OCI-LY7 (cell line): Measurements from ENCODE around the gene ACTL8. TPM values are rescaled to one million over a fixed set of nuclear protein-coding genes. Genes with fewer than 3 reads are reported as not detected.
A peak's percentile ranks its signal among the peaks of the same experiment; 100 is the strongest.

ENCODE experiments used
- BruUV-seq: library from RNA; stranded (reverse); fragments of 400-500 nt; replicated peaks from 2 replicates; lab custom pipeline; 2021; lab: Mats Ljungman, UMichigan
- CTCF ChIA-PET: fragments of 300-600 bp; sonication (Branson Sonifier 250); formaldehyde crosslinking; loops from one replicate; lab custom pipeline; 2022; ENCODE audit warnings: antibody characterized with exemption; ENCODE audit not compliant: unreplicated experiment; lab: Charles Lee
- POLR2A ChIA-PET: fragments of 300-600 bp; sonication (Branson Sonifier 250); formaldehyde crosslinking; loops from one replicate; lab custom pipeline; 2022; ENCODE audit warnings: antibody characterized with exemption; lab: Charles Lee
- DNase-seq: peaks from one replicate; pipeline ENCODE4 v3.0.0-alpha.2; 2015; ENCODE audit warnings: low spot score
- H2AFZ ChIP-seq: fragments of 200-600 bp; sonication (generic), shearing (Covaris generic); 2 replicates; pipeline ENCODE4 v1.6.1; 2014; ENCODE audit warnings: mild to moderate bottlenecking, antibody characterized with exemption, low read length, moderate library complexity
- H3K27ac ChIP-seq: fragments of 200-600 bp; sonication (generic); 2 replicates; pipeline ENCODE4 v1.5.1; 2014; ENCODE audit warnings: mixed run types, low read depth, mild to moderate bottlenecking, moderate library complexity, low read length, inconsistent platforms; ENCODE audit not compliant: poor library complexity, severe bottlenecking
- H3K36me3 ChIP-seq: fragments of 200-600 bp; sonication (generic); 2 replicates; pipeline ENCODE4 v1.6.1; 2014; ENCODE audit warnings: mild to moderate bottlenecking, antibody characterized with exemption, low read length, moderate library complexity, mixed read lengths; ENCODE audit not compliant: insufficient read depth
- H3K4me1 ChIP-seq: fragments of 200-600 bp; sonication (generic); 2 replicates; pipeline ENCODE4 v1.5.1; 2014; ENCODE audit warnings: mild to moderate bottlenecking, low read length; ENCODE audit not compliant: insufficient read depth, poor library complexity, severe bottlenecking
- H3K4me2 ChIP-seq: fragments of 200-600 bp; sonication (generic); 2 replicates; pipeline ENCODE4 v1.6.1; 2014; ENCODE audit warnings: mild to moderate bottlenecking, low read length
- H3K4me3 ChIP-seq: fragments of 200-600 bp; sonication (generic); 2 replicates; pipeline ENCODE4 v1.5.1; 2014; ENCODE audit warnings: mild to moderate bottlenecking, low read depth, low read length; ENCODE audit not compliant: poor library complexity, severe bottlenecking
- H3K79me2 ChIP-seq: fragments of 200-600 bp; sonication (generic); 2 replicates; pipeline ENCODE4 v1.6.1; 2016; ENCODE audit warnings: low read depth, mild to moderate bottlenecking, low read length, moderate library complexity, mixed read lengths; ENCODE audit not compliant: insufficient read depth
- H3K9me2 ChIP-seq: fragments of 200-600 bp; sonication (generic); 2 replicates; pipeline ENCODE4 v1.6.1; 2016; ENCODE audit warnings: mild to moderate bottlenecking, low read length, mixed read lengths; ENCODE audit not compliant: insufficient read depth
- H3K9me3 ChIP-seq: fragments of 200-600 bp; sonication (generic); 2 replicates; pipeline ENCODE4 v1.6.1; 2014; ENCODE audit warnings: mild to moderate bottlenecking, mixed run types, low read length, mixed read lengths
- H4K20me1 ChIP-seq: fragments of 200-600 bp; sonication (generic); 2 replicates; pipeline ENCODE4 v1.6.1; 2014; ENCODE audit warnings: mild to moderate bottlenecking, antibody characterized with exemption, low read length, moderate library complexity, mixed read lengths; ENCODE audit not compliant: insufficient read depth
- CTCF ChIP-seq: fragments of 200-600 bp; sonication (generic); conservative IDR thresholded peaks from 2 replicates; pipeline ENCODE4 v1.5.1; 2014; ENCODE audit warnings: mild to moderate bottlenecking, antibody characterized with exemption, low read length, moderate library complexity, mixed read lengths
- EZH2phosphoT487 ChIP-seq: fragments of 200-600 bp; sonication (generic); IDR thresholded peaks from 2 replicates; pipeline ENCODE4 v1.6.1; 2018; ENCODE audit warnings: low read depth, borderline replicate concordance, mild to moderate bottlenecking, mixed run types, antibody characterized with exemption, low read length, moderate library complexity, mixed read lengths
- intact Hi-C: fragments of 100-400 bp; cut with micrococcal nuclease; formaldehyde crosslinking; loops from one replicate; pipeline ENCODE4 v1.10.0; 2022; ENCODE audit not compliant: unreplicated experiment
- total RNA-seq, 2 experiments: library from RNA; depleted of rRNA in 1 of 2; stranded (reverse); fragments of >200 nt in 1 of 2; shearing (Covaris generic) in 1 of 2; gene quantifications; 2 replicates each; pipeline ENCODE4 v1.2.3, GENCODE V29; 2014 to 2022

ACTL8 gene
- total RNA-seq, 2 experiments from 2014 or later: not detected

GRCh38 chr1:17746920-17747319 is 8.2 kb upstream of the ACTL8 start:
- TF ChIP-seq CTCF (0 out of 2 replicates have a peak, but pooled peaks have one; percentile 22), EZH2phosphoT487 (no peak)
- Histone ChIP-seq H3K4me1 (no peaks in the 10 kb centered on the region), H3K4me2 (no peak overlapping the region), H3K36me3 (no peaks in the 10 kb centered on the region), H3K27ac (no peak overlapping the region), H3K79me2 (no peaks in the 10 kb centered on the region), H4K20me1 (no peaks in the 10 kb centered on the region), H3K9me3 (no peaks in the 10 kb centered on the region), H2AFZ (no peak overlapping the region), H3K4me3 (no peak overlapping the region), H3K9me2 (no peaks in the 10 kb centered on the region)
- no TSS peak for BruUV-seq
- ChIA-PET POLR2A (no interaction called here), CTCF (no interaction called here)
- no peak for DNase-seq
- intact Hi-C loops: loop anchor here (10.0 kb wide), 1 partner anchor 82 kb away; no protein-coding TSS in a partner anchor

GRCh38 chr1:17750333-17750732 is 4.8 kb upstream of the ACTL8 start:
- no peaks in the 10 kb centered on the region for H3K4me1 ChIP-seq
- no peaks in the 10 kb centered on the region for H3K79me2 ChIP-seq
- no peak for DNase-seq
- no peak overlapping the region for H3K27ac ChIP-seq
- no peaks in the 10 kb centered on the region for H3K36me3 ChIP-seq
- H2AFZ ChIP-seq: no peak overlapping the region
- ChIA-PET CTCF (no interaction called here), POLR2A (no interaction called here)
- no peak for TF ChIP-seq CTCF
- TF ChIP-seq EZH2phosphoT487: no peak
- H3K4me2 ChIP-seq: no peak overlapping the region
- no peaks in the 10 kb centered on the region for H3K9me2 ChIP-seq
- intact Hi-C loops: no loop called here
- no peak overlapping the region for H3K4me3 ChIP-seq
- H4K20me1 ChIP-seq: no peaks in the 10 kb centered on the region
- no TSS peak for BruUV-seq
- H3K9me3 ChIP-seq: peaks cover 16% of the 10 kb centered on the region

- Histone ChIP-seq H3K79me2 (no peaks in the 10 kb centered on the region), H2AFZ (no peak overlapping the region), H3K9me3 (peaks cover 20% of the 10 kb centered on the region), H3K27ac (no peak overlapping the region), H3K4me1 (no peaks in the 10 kb centered on the region), H3K4me3 (no peak overlapping the region), H3K36me3 (no peaks in the 10 kb centered on the region), H3K4me2 (no peak overlapping the region), H3K9me2 (no peaks in the 10 kb centered on the region), H4K20me1 (no peaks in the 10 kb centered on the region)
- ChIA-PET CTCF (no interaction called here), POLR2A (no interaction called here)
- intact Hi-C loops: no loop called here
- no peak for DNase-seq
- BruUV-seq: no TSS peak
- TF ChIP-seq EZH2phosphoT487 (no peak), CTCF (no peak)
Measured at GRCh38 chr1:17752356-17752755, 2.8 kb upstream of the ACTL8 start.
